ENCODE measurements around the gene DSE. TPM values are rescaled to one million over a fixed set of nuclear protein-coding genes. Genes with fewer than 3 reads are reported as not detected.

Gene DSE
- total RNA-seq, 1 experiment from 2014 or later = 43.3 TPM

GRCh38 chr6:116375262-116375661 is 4.5 kb downstream of the DSE start:
- no peaks in the 10 kb centered on the region for H3K36me3 ChIP-seq (ENCODE audit: low read depth)
- no peak overlapping the region for H3K4me2 ChIP-seq
- H4K20me1 ChIP-seq (ENCODE audit: insufficient read depth) = no peaks in the 10 kb centered on the region
- peaks cover 4% of the 10 kb centered on the region; the same call in 1 of the 2 replicates for H3F3A ChIP-seq (ENCODE audit: insufficient read depth, low read depth)
- H3K4me3 ChIP-seq = no peak overlapping the region
- BruUV-seq (replicated peaks) = no TSS peak
- intact Hi-C loops (cut with micrococcal nuclease; ENCODE audit: unreplicated experiment) = loop anchor here (10.0 kb wide), 1 partner anchor 190 kb away; no protein-coding TSS in a partner anchor
- POLR2A ChIA-PET (ENCODE audit: unreplicated experiment) = no interaction called here
- H2AFZ ChIP-seq = no peak overlapping the region
- H3K27me3 ChIP-seq (ENCODE audit: insufficient read depth, low read depth) = no peaks in the 10 kb centered on the region
- peaks cover 6% of the 10 kb centered on the region; the same call in 1 of the 2 replicates for H3K4me1 ChIP-seq (replicated peaks; ENCODE audit: insufficient read depth)
- no peak overlapping the region for H3K27ac ChIP-seq
- no peak for DNase-seq
- H3K79me2 ChIP-seq (ENCODE audit: low read depth) = peaks cover 29% of the 10 kb centered on the region
- TF ChIP-seq CTCF (conservative IDR thresholded peaks at IDR 0.05) (no peak), EZH2 (IDR thresholded peaks at IDR 0.05; ENCODE audit: low read depth) (no peak)
- CTCF ChIA-PET = no interaction called here
- no peaks in the 10 kb centered on the region for H3K9me2 ChIP-seq (ENCODE audit: insufficient read depth)
- no peaks in the 10 kb centered on the region; the same call in 1 of the 2 replicates for H3K9me3 ChIP-seq (ENCODE audit: insufficient read depth, low read depth)

- POLR2A ChIA-PET (ENCODE audit: unreplicated experiment) = interaction anchor here (0.6 kb wide), 1 partner anchor 317 kb away, joined by 6 read pairs; no protein-coding TSS in a partner anchor
These were observed 5.4 kb downstream of the DSE start for GRCh38 chr6:116376149-116376548.

GRCh38 chr6:116379764-116380163 is 9.0 kb downstream of the DSE start:
- H2AFZ ChIP-seq = no peak overlapping the region
- ChIA-PET CTCF (no interaction called here), POLR2A (ENCODE audit: unreplicated experiment) (no interaction called here)
- no TSS peak for BruUV-seq (replicated peaks)
- no peaks in the 10 kb centered on the region for H4K20me1 ChIP-seq (ENCODE audit: insufficient read depth)
- peaks cover 14% of the 10 kb centered on the region for H3K9me3 ChIP-seq (ENCODE audit: insufficient read depth, low read depth)
- peaks cover 15% of the 10 kb centered on the region for H3K79me2 ChIP-seq (ENCODE audit: low read depth)
- H3K4me2 ChIP-seq = no peak overlapping the region
- H3F3A ChIP-seq (ENCODE audit: insufficient read depth, low read depth) = no peaks in the 10 kb centered on the region
- no peak overlapping the region for H3K4me3 ChIP-seq
- DNase-seq = no peak
- H3K9me2 ChIP-seq (ENCODE audit: insufficient read depth) = no peaks in the 10 kb centered on the region
- H3K36me3 ChIP-seq (ENCODE audit: low read depth) = no peaks in the 10 kb centered on the region
- no peaks in the 10 kb centered on the region for H3K27me3 ChIP-seq (ENCODE audit: insufficient read depth, low read depth)
- peaks cover 11% of the 10 kb centered on the region for H3K4me1 ChIP-seq (replicated peaks; ENCODE audit: insufficient read depth)
- no peak overlapping the region for H3K27ac ChIP-seq
- TF ChIP-seq CTCF (conservative IDR thresholded peaks at IDR 0.05) (no peak), EZH2 (IDR thresholded peaks at IDR 0.05; ENCODE audit: low read depth) (no peak)
- intact Hi-C loops (cut with micrococcal nuclease; ENCODE audit: unreplicated experiment) = loop anchor here (10.0 kb wide), 1 partner anchor 185 kb away; no protein-coding TSS in a partner anchor

More at GRCh38 chr6:116376149-116376548, 5.4 kb downstream of the DSE start:
- TF ChIP-seq EZH2 (IDR thresholded peaks at IDR 0.05; ENCODE audit: low read depth) (no peak), CTCF (conservative IDR thresholded peaks at IDR 0.05) (no peak)
- intact Hi-C loops (cut with micrococcal nuclease; ENCODE audit: unreplicated experiment) = loop anchor here (10.0 kb wide), 1 partner anchor 189 kb away; no protein-coding TSS in a partner anchor
- CTCF ChIA-PET = no interaction called here
- Histone ChIP-seq H3K36me3 (ENCODE audit: low read depth) (no peaks in the 10 kb centered on the region), H3F3A (ENCODE audit: insufficient read depth, low read depth) (peaks cover 4% of the 10 kb centered on the region; the same call in 1 of the 2 replicates), H3K9me3 (ENCODE audit: insufficient read depth, low read depth) (no peaks in the 10 kb centered on the region; the same call in 1 of the 2 replicates), H3K4me1 (replicated peaks; ENCODE audit: insufficient read depth) (peaks cover 6% of the 10 kb centered on the region; the same call in 1 of the 2 replicates), H2AFZ (no peak overlapping the region), H4K20me1 (ENCODE audit: insufficient read depth) (no peaks in the 10 kb centered on the region), H3K27me3 (ENCODE audit: insufficient read depth, low read depth) (no peaks in the 10 kb centered on the region), H3K4me2 (no peak overlapping the region), H3K79me2 (ENCODE audit: low read depth) (peaks cover 29% of the 10 kb centered on the region), H3K9me2 (ENCODE audit: insufficient read depth) (no peaks in the 10 kb centered on the region), H3K4me3 (no peak overlapping the region), H3K27ac (no peak overlapping the region)
- no TSS peak for BruUV-seq (replicated peaks)
- DNase-seq = no peak

All from PC-9 (cell line).